MM.1S (cell line): ENCODE data around the gene SCOC.

Experiments used
- DNase-seq: peaks from one replicate; pipeline ENCODE4 v3.0.0-alpha.2; 2015
- H2AFZ ChIP-seq: fragments of 300-600 bp; sonication (generic); 2 replicates; pipeline ENCODE4 v1.6.0; 2016; ENCODE audit warnings: antibody characterized with exemption, low read length
- H3F3A ChIP-seq: fragments of 300-600 bp; sonication (generic); 2 replicates; pipeline ENCODE4 v1.6.1; 2016; ENCODE audit warnings: mild to moderate bottlenecking, antibody characterized with exemption, low read length, moderate library complexity, mixed read lengths; ENCODE audit not compliant: insufficient read depth
- H3K27ac ChIP-seq: fragments of 300-600 bp; sonication (generic); 2 replicates; pipeline ENCODE4 v1.5.1; 2016; ENCODE audit warnings: mild to moderate bottlenecking, low read length
- H3K27me3 ChIP-seq: fragments of 300-600 bp; sonication (generic); replicated peaks from 2 replicates; pipeline ENCODE4 v1.6.0; 2016; ENCODE audit warnings: low read length; ENCODE audit not compliant: insufficient read depth
- H3K36me3 ChIP-seq: fragments of 300-600 bp; sonication (generic); replicated peaks from 2 replicates; pipeline ENCODE4 v1.6.1; 2016; ENCODE audit warnings: mild to moderate bottlenecking, low read length, mixed read lengths; ENCODE audit not compliant: insufficient read depth
- H3K4me1 ChIP-seq: fragments of 300-600 bp; sonication (generic); 2 replicates; pipeline ENCODE4 v1.6.1; 2016; ENCODE audit warnings: low read length, mixed read lengths
- H3K4me2 ChIP-seq: fragments of 300-600 bp; sonication (generic); 2 replicates; pipeline ENCODE4 v1.6.0; 2016; ENCODE audit warnings: low read depth, low read length
- H3K4me3 ChIP-seq: fragments of 300-600 bp; sonication (generic); 2 replicates; pipeline ENCODE4 v1.5.1; 2016; ENCODE audit warnings: low read length, mixed read lengths
- H3K79me2 ChIP-seq: fragments of 300-600 bp; sonication (generic); 2 replicates; pipeline ENCODE4 v1.6.1; 2016; ENCODE audit warnings: mixed run types, low read length, mixed read lengths
- H3K9ac ChIP-seq: fragments of 300-600 bp; sonication (generic); 2 replicates; pipeline ENCODE4 v1.6.1; 2016; ENCODE audit warnings: low read length, mixed read lengths
- H3K9me2 ChIP-seq: fragments of 300-600 bp; sonication (generic); replicated peaks from 2 replicates; pipeline ENCODE4 v1.6.1; 2016; ENCODE audit warnings: mild to moderate bottlenecking, low read length, mixed read lengths; ENCODE audit not compliant: insufficient read depth
- H3K9me3 ChIP-seq: fragments of 300-600 bp; sonication (generic); replicated peaks from 2 replicates; pipeline ENCODE4 v1.6.1; 2016; ENCODE audit warnings: mild to moderate bottlenecking, low read length, mixed read lengths; ENCODE audit not compliant: insufficient read depth
- H4K20me1 ChIP-seq: fragments of 300-600 bp; sonication (generic); 2 replicates; pipeline ENCODE4 v1.6.1; 2016; ENCODE audit warnings: mild to moderate bottlenecking, low read length, moderate library complexity, mixed read lengths; ENCODE audit not compliant: insufficient read depth
- EZH2 ChIP-seq: fragments of 300-600 bp; sonication (generic); optimal IDR thresholded peaks from 2 replicates; pipeline ENCODE3; 2017; ENCODE audit warnings: low read depth, mild to moderate bottlenecking, antibody characterized with exemption, low read length, mixed read lengths
- EZH2phosphoT487 ChIP-seq: fragments of 300-600 bp; sonication (generic); IDR thresholded peaks from 2 replicates; pipeline ENCODE4 v1.6.1; 2018; ENCODE audit warnings: antibody characterized with exemption, low read length
- TF ChIP-seq, protein P1 (sequence below): fragments of 300-600 bp; sonication (generic); IDR thresholded peaks from 2 replicates; pipeline ENCODE4 v1.5.1; 2016; ENCODE audit warnings: antibody characterized with exemption, low read length, mixed read lengths

The SCOC gene

DNA sequence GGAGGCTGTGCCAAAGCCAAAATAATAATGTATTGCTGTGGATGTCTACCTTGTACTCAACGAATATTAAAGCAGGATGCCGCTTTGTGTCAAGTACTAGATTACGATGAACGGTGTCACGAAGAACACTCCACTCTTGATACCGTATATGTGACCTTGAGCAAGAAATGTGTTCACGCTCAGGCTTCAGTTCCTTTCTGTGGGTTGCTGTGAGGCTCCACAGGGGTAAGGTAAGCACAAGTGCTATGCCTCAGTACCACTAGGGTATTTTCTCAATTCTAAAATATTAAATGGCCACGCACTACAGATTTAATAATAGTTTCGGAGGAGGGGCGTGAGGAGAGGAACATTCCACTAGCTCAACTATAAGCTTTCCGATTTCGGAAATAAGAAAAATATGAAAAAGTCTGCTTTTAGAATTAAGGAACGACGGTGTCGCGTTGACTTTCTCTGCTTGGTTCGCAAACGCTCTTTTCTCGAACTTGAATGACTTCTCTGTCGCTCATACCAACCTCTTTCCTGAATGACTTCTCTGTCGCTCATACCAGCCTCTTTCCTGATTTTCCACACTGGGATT, 607 bp upstream of the SCOC start:
- Histone ChIP-seq H3K27me3 (no peaks in the 10 kb centered on the region), H3K9me3 (no peaks in the 10 kb centered on the region), H3K9me2 (no peaks in the 10 kb centered on the region), H3K79me2 (peaks cover 42% of the 10 kb centered on the region), H3K4me2 (peak overlapping the region; percentile 92), H4K20me1 (no peaks in the 10 kb centered on the region), H2AFZ (peak overlapping the region; percentile 91), H3K36me3 (no peaks in the 10 kb centered on the region), H3K27ac (peak overlapping the region; percentile 26; the same call in 1 of the 2 replicates), H3K4me3 (peak overlapping the region; percentile 90), H3K9ac (peak overlapping the region; percentile 60; the same call in 1 of the 2 replicates), H3K4me1 (peaks cover 6% of the 10 kb centered on the region; the same call in 1 of the 2 replicates), H3F3A (no peaks in the 10 kb centered on the region)
- DNase-seq, result peak; percentile 65
- TF ChIP-seq, protein P1, sequence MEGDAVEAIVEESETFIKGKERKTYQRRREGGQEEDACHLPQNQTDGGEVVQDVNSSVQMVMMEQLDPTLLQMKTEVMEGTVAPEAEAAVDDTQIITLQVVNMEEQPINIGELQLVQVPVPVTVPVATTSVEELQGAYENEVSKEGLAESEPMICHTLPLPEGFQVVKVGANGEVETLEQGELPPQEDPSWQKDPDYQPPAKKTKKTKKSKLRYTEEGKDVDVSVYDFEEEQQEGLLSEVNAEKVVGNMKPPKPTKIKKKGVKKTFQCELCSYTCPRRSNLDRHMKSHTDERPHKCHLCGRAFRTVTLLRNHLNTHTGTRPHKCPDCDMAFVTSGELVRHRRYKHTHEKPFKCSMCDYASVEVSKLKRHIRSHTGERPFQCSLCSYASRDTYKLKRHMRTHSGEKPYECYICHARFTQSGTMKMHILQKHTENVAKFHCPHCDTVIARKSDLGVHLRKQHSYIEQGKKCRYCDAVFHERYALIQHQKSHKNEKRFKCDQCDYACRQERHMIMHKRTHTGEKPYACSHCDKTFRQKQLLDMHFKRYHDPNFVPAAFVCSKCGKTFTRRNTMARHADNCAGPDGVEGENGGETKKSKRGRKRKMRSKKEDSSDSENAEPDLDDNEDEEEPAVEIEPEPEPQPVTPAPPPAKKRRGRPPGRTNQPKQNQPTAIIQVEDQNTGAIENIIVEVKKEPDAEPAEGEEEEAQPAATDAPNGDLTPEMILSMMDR, result peak; percentile 45
- TF ChIP-seq EZH2phosphoT487, result no peak

DNA sequence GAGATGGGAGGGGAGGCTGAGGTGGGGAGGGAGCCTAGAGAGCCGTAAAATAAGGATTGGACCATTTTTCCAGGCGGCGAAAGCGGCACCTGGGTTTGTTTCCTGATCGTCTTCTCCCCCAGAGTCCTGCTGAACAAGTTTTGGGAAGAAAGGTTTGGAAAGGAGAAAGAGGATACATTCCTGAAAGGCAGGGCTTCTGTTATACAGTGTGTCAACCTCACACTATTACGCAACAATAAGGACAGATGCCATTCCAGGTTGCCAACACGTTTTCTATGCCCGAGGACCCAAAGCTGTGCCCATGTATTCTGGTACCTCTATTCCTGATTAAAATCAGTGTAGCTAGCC, 658 bp downstream of the SCOC start:
- Histone ChIP-seq H3K9me3 (no peaks in the 10 kb centered on the region), H3K27me3 (no peaks in the 10 kb centered on the region), H4K20me1 (no peaks in the 10 kb centered on the region), H2AFZ (peak overlapping the region; percentile 92), H3K79me2 (peaks cover 42% of the 10 kb centered on the region), H3K9me2 (no peaks in the 10 kb centered on the region), H3F3A (no peaks in the 10 kb centered on the region), H3K4me1 (peaks cover 6% of the 10 kb centered on the region; the same call in 1 of the 2 replicates), H3K27ac (no peak overlapping the region), H3K4me3 (peak overlapping the region; percentile 90), H3K36me3 (no peaks in the 10 kb centered on the region), H3K4me2 (peak overlapping the region; percentile 92), H3K9ac (peak overlapping the region; percentile 72)
- DNase-seq, result no peak
- TF ChIP-seq, protein P1, result no peak
- no peak for TF ChIP-seq EZH2phosphoT487
- TF ChIP-seq EZH2, result no peak

DNA sequence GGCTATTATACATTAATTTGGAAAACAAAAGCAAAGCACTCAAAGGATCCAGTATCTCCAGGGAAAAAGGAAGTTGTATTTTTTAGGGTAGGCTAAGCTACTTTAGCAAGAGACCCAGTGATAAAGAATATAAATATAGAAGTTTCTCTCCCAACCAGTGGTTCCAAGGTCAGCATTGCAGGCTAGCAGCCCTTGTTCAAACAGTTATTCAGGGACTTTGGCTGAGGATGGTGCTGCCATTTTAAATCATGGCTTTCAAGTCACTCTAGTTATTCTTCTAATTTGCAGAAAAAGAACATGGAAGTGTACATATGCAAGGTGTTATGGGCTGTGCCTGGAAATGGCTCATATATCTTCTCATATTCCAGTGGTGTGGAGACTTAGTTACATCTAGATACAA, 9.3 kb downstream of the SCOC start:
- H4K20me1 ChIP-seq, result no peaks in the 10 kb centered on the region

More for the DNA sequence above, 9.3 kb downstream of the SCOC start:
- H3K4me2 ChIP-seq, result no peak overlapping the region
- DNase-seq, result no peak
- no peaks in the 10 kb centered on the region for H3K9me2 ChIP-seq
- H3K9ac ChIP-seq, result no peak overlapping the region
- peaks cover under 1% of the 10 kb centered on the region; the same call in 1 of the 2 replicates for H3K79me2 ChIP-seq
- no peak overlapping the region for H3K27ac ChIP-seq
- H3K9me3 ChIP-seq, result no peaks in the 10 kb centered on the region
- H3K4me1 ChIP-seq, result no peaks in the 10 kb centered on the region
- no peak overlapping the region for H3K4me3 ChIP-seq
- H2AFZ ChIP-seq, result no peak overlapping the region
- H3K36me3 ChIP-seq, result no peaks in the 10 kb centered on the region
- TF ChIP-seq, protein P1, result no peak
- TF ChIP-seq EZH2, result no peak
- TF ChIP-seq EZH2phosphoT487, result no peak
- H3F3A ChIP-seq, result no peaks in the 10 kb centered on the region
- H3K27me3 ChIP-seq, result no peaks in the 10 kb centered on the region
